HepG2 (cell line): ENCODE measurements around the gene RABGEF1. TPM values are rescaled to one million over a fixed set of nuclear protein-coding genes. Genes with fewer than 3 reads are reported as not detected.

Source experiments
- HHEX ChIP-seq: IDR thresholded peaks from 2 replicates; pipeline ENCODE4 v1.6.1; 2016; ENCODE audit warnings: control low read depth
- IRF9 ChIP-seq: sonication (generic); formaldehyde crosslinking; IDR thresholded peaks from 2 replicates; pipeline ENCODE4 v1.8.0; 2022; ENCODE audit warnings: missing genetic modification reagents, mild to moderate bottlenecking, borderline replicate concordance
- KLF6 ChIP-seq: IDR thresholded peaks from 2 replicates; pipeline ENCODE4 v1.8.0; 2016; ENCODE audit warnings: missing biosample characterization, missing genetic modification reagents
- NR2F1 ChIP-seq, 2 experiments: fragments of 450-650 bp in 1 of 2; formaldehyde crosslinking in 1 of 2; IDR thresholded peaks; 2 replicates each; pipeline versions ENCODE4 v1.5.0 to v1.6.1; 2016 to 2020; ENCODE audit warnings: mild to moderate bottlenecking in 1 of 2, missing compliant biosample characterization in 1 of 2, missing genetic modification reagents in 1 of 2, moderate library complexity in 1 of 2
- SKIL ChIP-seq: sonication (generic); formaldehyde crosslinking; IDR thresholded peaks from 2 replicates; pipeline ENCODE4 v1.8.0; 2022; ENCODE audit warnings: missing genetic modification reagents, mild to moderate bottlenecking, moderate library complexity, borderline replicate concordance
- ZNF776 ChIP-seq: sonication (generic); formaldehyde crosslinking; IDR thresholded peaks from 2 replicates; pipeline ENCODE4 v1.4.0; 2020; ENCODE audit warnings: mild to moderate bottlenecking, missing genetic modification reagents
- ZXDC ChIP-seq: sonication (generic); formaldehyde crosslinking; IDR thresholded peaks from 2 replicates; pipeline ENCODE4 v1.5.0; 2020; ENCODE audit warnings: mild to moderate bottlenecking, missing genetic modification reagents
- polyA plus RNA-seq, 8 experiments: library from polyadenylated mRNA; depleted of rRNA in 3 of 8; stranded (reverse) in 7 of 8; unstranded in 1 of 8; fragments of >200 nt; fragmentation: Illumina TruSeq in 4 of 8; extraction: Trizol in 4 of 8; gene quantifications; 2 replicates each; pipeline versions ENCODE4 v1.2.1 to v1.2.3, GENCODE V29; 2011 to 2016; ENCODE audit warnings: low read depth in 4 of 8, missing spikeins in 1 of 8, mixed read lengths in 1 of 8; ENCODE audit not compliant: insufficient read depth in 1 of 8
- total RNA-seq, 5 experiments: library from RNA; depleted of rRNA; stranded (reverse); fragments of >200 nt; fragmentation: Illumina TruSeq; extraction: Trizol; gene quantifications; 2 replicates each; pipeline ENCODE4 v1.2.3, GENCODE V29; 2016; ENCODE audit warnings: low read depth in 1 of 5

Gene RABGEF1
- total and polyA plus RNA-seq, 2 of the 13 experiments (the other 11 are each of a cell fraction or from before 2014, with no cell fraction given), result 22.7 to 35.3 TPM

- TF ChIP-seq IRF9 (no peak), NR2F1 (CRISPR knock-in tag; IDR thresholded peaks at IDR 0.05) (no peak), ZNF776 (no peak), ZXDC (no peak), KLF6 (CRISPR knock-in tag) (no peak), SKIL (CRISPR knock-in tag) (no peak), HHEX (CRISPR knock-in tag) (no peak)
These were observed 29.4 kb downstream of the RABGEF1 start (continued) for GRCh38 chr7:66769833-66770512.
